ENCODE results near the gene STARD3. TPM values are rescaled to one million over a fixed set of nuclear protein-coding genes. Genes with fewer than 3 reads are reported as not detected.

STARD3 gene
- total and polyA plus RNA-seq, 7 donors, result 21.0 to 59.2 (median 37.0) TPM

DNA sequence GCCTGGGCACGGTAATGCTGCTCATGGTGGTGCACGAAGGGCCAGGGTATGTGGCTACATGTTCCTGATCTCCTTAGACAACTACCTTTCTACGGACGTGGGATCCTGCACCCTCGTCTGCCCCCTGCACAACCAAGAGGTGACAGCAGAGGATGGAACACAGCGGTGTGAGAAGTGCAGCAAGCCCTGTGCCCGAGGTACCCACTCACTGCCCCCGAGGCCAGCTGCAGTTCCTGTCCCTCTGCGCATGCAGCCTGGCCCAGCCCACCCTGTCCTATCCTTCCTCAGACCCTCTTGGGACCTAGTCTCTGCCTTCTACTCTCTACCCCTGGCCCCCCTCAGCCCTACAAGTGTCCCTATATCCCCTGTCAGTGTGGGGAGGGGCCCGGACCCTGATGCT is 74.9 kb downstream of the STARD3 start:
- TF ChIP-seq POLR2AphosphoS5 (IDR thresholded peaks at IDR 0.05) (no peak), POLR2A (IDR thresholded peaks at IDR 0.05) (no peak), EP300 (IDR thresholded peaks at IDR 0.05) (no peak)
- TF ChIP-seq, protein P1, sequence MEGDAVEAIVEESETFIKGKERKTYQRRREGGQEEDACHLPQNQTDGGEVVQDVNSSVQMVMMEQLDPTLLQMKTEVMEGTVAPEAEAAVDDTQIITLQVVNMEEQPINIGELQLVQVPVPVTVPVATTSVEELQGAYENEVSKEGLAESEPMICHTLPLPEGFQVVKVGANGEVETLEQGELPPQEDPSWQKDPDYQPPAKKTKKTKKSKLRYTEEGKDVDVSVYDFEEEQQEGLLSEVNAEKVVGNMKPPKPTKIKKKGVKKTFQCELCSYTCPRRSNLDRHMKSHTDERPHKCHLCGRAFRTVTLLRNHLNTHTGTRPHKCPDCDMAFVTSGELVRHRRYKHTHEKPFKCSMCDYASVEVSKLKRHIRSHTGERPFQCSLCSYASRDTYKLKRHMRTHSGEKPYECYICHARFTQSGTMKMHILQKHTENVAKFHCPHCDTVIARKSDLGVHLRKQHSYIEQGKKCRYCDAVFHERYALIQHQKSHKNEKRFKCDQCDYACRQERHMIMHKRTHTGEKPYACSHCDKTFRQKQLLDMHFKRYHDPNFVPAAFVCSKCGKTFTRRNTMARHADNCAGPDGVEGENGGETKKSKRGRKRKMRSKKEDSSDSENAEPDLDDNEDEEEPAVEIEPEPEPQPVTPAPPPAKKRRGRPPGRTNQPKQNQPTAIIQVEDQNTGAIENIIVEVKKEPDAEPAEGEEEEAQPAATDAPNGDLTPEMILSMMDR (IDR thresholded peaks at IDR 0.05), result no peak
- DNase-seq, result no peak
- no peak overlapping the region for H3K27ac ChIP-seq
- no peak overlapping the region for H3K4me3 ChIP-seq
- H3K4me1 ChIP-seq, result no peaks in the 10 kb centered on the region
- H3K36me3 ChIP-seq, result peaks cover 10 to 83% (median 47%) of the 10 kb centered on the region in 4 donors
- H3K27me3 ChIP-seq, result no peaks in the 10 kb centered on the region
- 91 to 92% methylated on average over 10 of the region's 10 CpGs for WGBS, 2 donors
- no peaks in the 10 kb centered on the region for H3K9me3 ChIP-seq
- intact Hi-C loops (cut with DNase I), result no loop called here

Other genes with a start within 250 kb of the STARD3 start
- gene FBXL20, start 235.5 kb upstream of the STARD3 start, total RNA-seq, result 10 to 100 TPM; 17.0 to 26.0 (median 20.0) TPM
- 1 to 10 TPM; 1.8 to 4.2 (median 2.8) TPM for gene FBXL20, start 235.5 kb upstream of the STARD3 start, polyA plus RNA-seq
- gene MED1, start 185.9 kb upstream of the STARD3 start, total RNA-seq, result 10 to 100 TPM; 16.8 to 22.5 (median 20.4) TPM
- gene MED1, start 185.9 kb upstream of the STARD3 start, polyA plus RNA-seq, result 10 to 100 TPM in 1 of 3 donors, 1 to 10 TPM in 2; 4.2 to 18.6 (median 5.4) TPM
- gene CDK12, start 175.7 kb upstream of the STARD3 start, total RNA-seq, result 10 to 100 TPM; 24.3 to 46.0 (median 32.7) TPM
- 10 to 100 TPM in 1 of 3 donors, 1 to 10 TPM in 2; 5.4 to 24.2 (median 9.2) TPM for gene CDK12, start 175.7 kb upstream of the STARD3 start, polyA plus RNA-seq
- gene NEUROD2, start 29.2 kb upstream of the STARD3 start, total RNA-seq, result under 1 TPM in 1 of 4 donors, not detected in 3; 0.33 TPM
- gene NEUROD2, start 29.2 kb upstream of the STARD3 start, polyA plus RNA-seq, result 1 to 10 TPM in 1 of 3 donors, under 1 TPM in 1, not detected in 1; 0.23 to 1.2 TPM
- 10 to 100 TPM in 1 of 4 donors, 1 to 10 TPM in 3; 4.2 to 12.1 (median 7.2) TPM for gene PPP1R1B, start 10.2 kb upstream of the STARD3 start, total RNA-seq
- gene PPP1R1B, start 10.2 kb upstream of the STARD3 start, polyA plus RNA-seq, result 100 to 1,000 TPM; 255 to 280 (median 273) TPM
- gene TCAP, start 28.2 kb downstream of the STARD3 start, total RNA-seq, result under 1 TPM in 3 of 4 donors, not detected in 1; 0.49 to 0.71 (median 0.68) TPM
- gene TCAP, start 28.2 kb downstream of the STARD3 start, polyA plus RNA-seq, result 1 to 10 TPM; 1.4 to 3.5 (median 3.0) TPM
- gene PNMT, start 31.3 kb downstream of the STARD3 start, total RNA-seq, result 1 to 10 TPM; 2.8 to 5.4 (median 5.1) TPM
- gene PNMT, start 31.3 kb downstream of the STARD3 start, polyA plus RNA-seq, result 1 to 10 TPM; 1.2 to 2.4 (median 1.8) TPM
- gene PGAP3, start 50.9 kb downstream of the STARD3 start, total RNA-seq, result 10 to 100 TPM in 1 of 4 donors, 1 to 10 TPM in 3; 6.9 to 12.1 (median 8.2) TPM
- 10 to 100 TPM in 1 of 3 donors, 1 to 10 TPM in 2; 7.2 to 29.6 (median 8.4) TPM for gene PGAP3, start 50.9 kb downstream of the STARD3 start, polyA plus RNA-seq
- gene ERBB2, start 62.9 kb downstream of the STARD3 start, total RNA-seq, result 10 to 100 TPM; 16.9 to 26.3 (median 22.5) TPM
- 10 to 100 TPM; 11.8 to 58.9 (median 21.0) TPM for gene ERBB2, start 62.9 kb downstream of the STARD3 start, polyA plus RNA-seq
- gene MIEN1, start 93.4 kb downstream of the STARD3 start, total RNA-seq, result 10 to 100 TPM; 52.4 to 65.5 (median 54.8) TPM
- gene MIEN1, start 93.4 kb downstream of the STARD3 start, polyA plus RNA-seq, result 100 to 1,000 TPM in 2 of 3 donors, 10 to 100 TPM in 1; 86.3 to 226 (median 195) TPM
- gene GRB7, start 100.8 kb downstream of the STARD3 start, total RNA-seq, result under 1 TPM in 1 of 4 donors, not detected in 3; under 0.01 TPM
- gene GRB7, start 100.8 kb downstream of the STARD3 start, polyA plus RNA-seq, result 10 to 100 TPM; 13.2 to 17.9 (median 13.2) TPM
- 1 to 10 TPM in 1 of 4 donors, under 1 TPM in 3; under 0.01 to 1.5 (median 0.34) TPM for gene IKZF3, start 227.2 kb downstream of the STARD3 start, total RNA-seq
- gene IKZF3, start 227.2 kb downstream of the STARD3 start, polyA plus RNA-seq, result 10 to 100 TPM in 1 of 3 donors, under 1 TPM in 2; 0.23 to 12.3 (median 0.60) TPM
- gene ZPBP2, start 231.1 kb downstream of the STARD3 start, total RNA-seq, result not detected
- gene ZPBP2, start 231.1 kb downstream of the STARD3 start, polyA plus RNA-seq, result under 1 TPM in 1 of 3 donors, not detected in 2; 0.03 TPM

All from sigmoid colon (tissue), 7 donors.